H1 (cell line): ENCODE measurements around the gene PODN. TPM values are rescaled to one million over a fixed set of nuclear protein-coding genes. Genes with fewer than 3 reads are reported as not detected.

Experiments
- CTCF ChIA-PET: fragments of 300-600 bp; sonication (Branson Sonifier 250); formaldehyde crosslinking; loops from one replicate; lab custom pipeline; 2021; ENCODE audit not compliant: partially characterized antibody; lab: Charles Lee
- POLR2A ChIA-PET: fragments of 300-600 bp; sonication (Branson Sonifier 250); formaldehyde crosslinking; loops from one replicate; lab custom pipeline; 2021; ENCODE audit warnings: inconsistent platforms; ENCODE audit not compliant: partially characterized antibody; lab: Charles Lee
- DNase-seq, 2 experiments: peaks; one replicate each; pipeline versions ENCODE4 v3.0.0 to v3.0.0-alpha.2; 2010 to 2022; ENCODE audit warnings: low spot score in 2 of 2, low read depth in 1 of 2, mixed read lengths in 1 of 2
- FAIRE-seq: peaks from 2 replicates; lab custom pipeline; 2011; peaks lifted over from hg19 to GRCh38; lab: Jason Lieb, UNC
- H2AFZ ChIP-seq: 2 replicates; pipeline ENCODE4 v1.8.1; 2012; ENCODE audit warnings: low read length, inconsistent platforms
- H2AK5ac ChIP-seq: 2 replicates; pipeline ENCODE4 v1.6.1; 2013; ENCODE audit warnings: low read depth, low read length
- H2BK120ac ChIP-seq: replicated peaks from 2 replicates; pipeline ENCODE3; 2013; ENCODE audit warnings: low read depth, low read length, inconsistent platforms
- H2BK12ac ChIP-seq: 2 replicates; pipeline ENCODE4 v1.6.1; 2013; ENCODE audit warnings: low read depth, low read length
- H2BK15ac ChIP-seq: 2 replicates; pipeline ENCODE4 v1.6.1; 2013; ENCODE audit warnings: low read length
- H2BK20ac ChIP-seq: 2 replicates; pipeline ENCODE4 v1.6.1; 2013; ENCODE audit warnings: low read length
- H2BK5ac ChIP-seq: 2 replicates; pipeline ENCODE4 v1.6.1; 2013; ENCODE audit warnings: low read depth, low read length
- H3K14ac ChIP-seq: 2 replicates; pipeline ENCODE4 v1.6.1; 2013; ENCODE audit warnings: inconsistent platforms; ENCODE audit not compliant: insufficient read length
- H3K18ac ChIP-seq: 2 replicates; pipeline ENCODE4 v1.6.1; 2013; ENCODE audit warnings: low read length; ENCODE audit errors: extremely low read depth
- H3K23ac ChIP-seq: 2 replicates; pipeline ENCODE4 v1.6.1; 2013; ENCODE audit warnings: inconsistent platforms; ENCODE audit not compliant: insufficient read length
- H3K23me2 ChIP-seq: 2 replicates; pipeline ENCODE4 v1.6.1; 2013; ENCODE audit warnings: low read depth, low read length
- H3K27ac ChIP-seq: 2 replicates; pipeline ENCODE4 v1.6.1; 2011; ENCODE audit warnings: low read depth, low read length, inconsistent platforms
- H3K27me3 ChIP-seq, 4 experiments: replicated peaks in 1 of 4; 1 replicate in 1 of 4; 2 replicates in 3 of 4; pipeline versions ENCODE4 v1.6.1 to v1.8.1; 2011 to 2013; ENCODE audit warnings: low read length in 3 of 4, mild to moderate bottlenecking in 3 of 4, inconsistent platforms in 2 of 4, mixed read lengths in 2 of 4, moderate library complexity in 1 of 4; ENCODE audit not compliant: control insufficient read depth in 3 of 4, insufficient read depth in 3 of 4; ENCODE audit errors: extremely low read depth in 1 of 4
- H3K36me3 ChIP-seq, 4 experiments: 2 replicates each; pipeline versions ENCODE4 v1.6.1 to v1.8.1; 2011 to 2013; ENCODE audit warnings: mild to moderate bottlenecking in 4 of 4, low read length in 3 of 4, moderate library complexity in 2 of 4, control low read depth in 1 of 4, inconsistent platforms in 1 of 4; ENCODE audit not compliant: insufficient read depth in 4 of 4, control insufficient read depth in 2 of 4
- H3K4ac ChIP-seq: replicated peaks from 2 replicates; pipeline ENCODE3; 2013; ENCODE audit warnings: low read length, low read depth, mixed read lengths, inconsistent platforms; ENCODE audit not compliant: insufficient read length
- H3K4me1 ChIP-seq, 4 experiments: replicated peaks in 1 of 4; 1 replicate in 1 of 4; 2 replicates in 3 of 4; pipeline versions ENCODE4 v1.6.1 to v1.8.1; 2011 to 2013; ENCODE audit warnings: low read length in 3 of 4, inconsistent platforms in 2 of 4, mixed read lengths in 1 of 4; ENCODE audit not compliant: insufficient read depth in 4 of 4, control insufficient read depth in 3 of 4
- H3K4me2 ChIP-seq, 2 experiments: 2 replicates each; pipeline versions ENCODE4 v1.6.1 to v1.8.1; 2011 to 2013; ENCODE audit warnings: low read depth in 2 of 2, low read length in 2 of 2, control low read depth in 1 of 2, inconsistent platforms in 1 of 2, mild to moderate bottlenecking in 1 of 2; ENCODE audit not compliant: insufficient read depth in 1 of 2
- H3K4me3 ChIP-seq, 4 experiments: fragments of 200-600, 300-600 bp in 1 of 4; sonication (generic), shearing (Covaris generic), sonication (Bioruptor Twin) in 1 of 4; 2 replicates each; pipeline versions ENCODE4 v1.5.1 to v1.8.1; 2011 to 2016; ENCODE audit warnings: low read length in 4 of 4, low read depth in 3 of 4, control low read depth in 2 of 4, inconsistent platforms in 2 of 4, mild to moderate bottlenecking in 2 of 4, mixed read lengths in 1 of 4, moderate library complexity in 1 of 4; ENCODE audit not compliant: insufficient read depth in 2 of 4; ENCODE audit errors: extremely low read depth in 1 of 4
- H3K56ac ChIP-seq: replicated peaks from 2 replicates; pipeline ENCODE3; 2013; ENCODE audit warnings: low read depth, mild to moderate bottlenecking, mixed read lengths, low read length, inconsistent platforms; ENCODE audit not compliant: insufficient read length
- H3K79me1 ChIP-seq: 2 replicates; pipeline ENCODE4 v1.6.1; 2013; ENCODE audit warnings: low read depth, low read length, control low read depth
- H3K79me2 ChIP-seq, 2 experiments: 2 replicates each; pipeline versions ENCODE4 v1.6.1 to v1.8.1; 2012 to 2013; ENCODE audit warnings: low read length in 2 of 2, mild to moderate bottlenecking in 2 of 2, inconsistent platforms in 1 of 2; ENCODE audit not compliant: insufficient read depth in 2 of 2, control insufficient read depth in 1 of 2
- H3K9ac ChIP-seq, 4 experiments: replicated peaks in 1 of 4; 1 replicate in 1 of 4; 2 replicates in 3 of 4; pipeline versions ENCODE4 v1.6.1 to v1.8.1; 2011 to 2013; ENCODE audit warnings: low read depth in 3 of 4, low read length in 3 of 4, control low read depth in 2 of 4, mild to moderate bottlenecking in 2 of 4, moderate library complexity in 2 of 4, inconsistent platforms in 1 of 4; ENCODE audit errors: extremely low read depth in 1 of 4
- H3K9me3 ChIP-seq, 2 experiments: 2 replicates each; pipeline versions ENCODE4 v1.6.1 to v1.8.1; 2012 to 2013; ENCODE audit warnings: mild to moderate bottlenecking in 2 of 2, moderate library complexity in 2 of 2, control low read depth in 1 of 2, inconsistent platforms in 1 of 2, low read depth in 1 of 2, low read length in 1 of 2, mixed read lengths in 1 of 2; ENCODE audit not compliant: insufficient read depth in 2 of 2
- H4K20me1 ChIP-seq, 2 experiments: replicated peaks in 1 of 2; 2 replicates each; pipeline versions ENCODE3 to v1.8.1; 2011 to 2013; ENCODE audit warnings: inconsistent platforms in 2 of 2, low read length in 2 of 2, mild to moderate bottlenecking in 1 of 2; ENCODE audit not compliant: insufficient read depth in 2 of 2, control insufficient read depth in 1 of 2
- H4K5ac ChIP-seq: 2 replicates; pipeline ENCODE4 v1.6.1; 2013; ENCODE audit warnings: low read length, low read depth, mixed read lengths, inconsistent platforms; ENCODE audit not compliant: insufficient read length
- H4K8ac ChIP-seq: 2 replicates; pipeline ENCODE4 v1.8.0; 2013; ENCODE audit warnings: mild to moderate bottlenecking, moderate library complexity, low read length, inconsistent platforms; ENCODE audit not compliant: insufficient read depth; ENCODE audit errors: extremely low read depth
- H4K91ac ChIP-seq: replicated peaks from 2 replicates; pipeline ENCODE3; 2013; ENCODE audit warnings: low read length, mixed read lengths, inconsistent platforms; ENCODE audit not compliant: insufficient read length
- CEBPB ChIP-seq: IDR thresholded peaks from 2 replicates; pipeline ENCODE4 v1.6.1; 2012; ENCODE audit warnings: low read depth, low read length
- POLR2AphosphoS5 ChIP-seq: IDR thresholded peaks from 2 replicates; pipeline ENCODE4 v1.6.1; 2011; ENCODE audit warnings: low read depth, low read length
- RBBP5 ChIP-seq: IDR thresholded peaks from 2 replicates; pipeline ENCODE4 v1.7.1; 2012; ENCODE audit warnings: low read depth, mild to moderate bottlenecking, inconsistent platforms, low read length, moderate library complexity, borderline replicate concordance
- WGBS, 2 experiments: shearing (Covaris generic) in 1 of 2; methylation state at CpG; one replicate each; pipeline versions ENCODE4 v1.1.6 to v1.1.7; 2013 to 2015; ENCODE audit warnings: low lambda C conversion rate in 2 of 2, mixed read lengths in 2 of 2, inconsistent platforms in 1 of 2, low coverage in 1 of 2, missing lambda C conversion rate in 1 of 2; ENCODE audit not compliant: insufficient replicate concordance in 2 of 2, insufficient coverage in 1 of 2, insufficient read length in 1 of 2; ENCODE audit errors: extremely low coverage in 1 of 2, missing lambda C conversion rate in 1 of 2; 5-methylcytosine and 5-hydroxymethylcytosine counted together
- polyA plus RNA-seq, 7 experiments: library from polyadenylated mRNA; depleted of rRNA in 3 of 7; stranded (reverse) in 5 of 7; unstranded in 2 of 7; fragments of >200 nt in 5 of 7; fragments of 200-250 nt in 2 of 7; gene quantifications; 1 replicate in 5 of 7; 2 replicates in 1 of 7; 4 replicates in 1 of 7; pipeline versions ENCODE4 v1.2.1 to v1.2.3, GENCODE V29; 2011 to 2013; ENCODE audit warnings: missing spikeins in 2 of 7, mixed read lengths in 2 of 7
- total RNA-seq: library from RNA; stranded (reverse); fragmentation: NEBNext Ultra II Directional; extraction: Animal tissue kit (Norgen Biotek cat#: 25700); gene quantifications from 2 replicates; pipeline ENCODE4 v1.2.1, GENCODE V29; 2021

Gene PODN
- total and polyA plus RNA-seq, 2 of the 8 experiments (the other 6 are each of a cell fraction or from before 2014, with no cell fraction given): 0.11 to 0.17 TPM

- Histone ChIP-seq H2BK20ac (no peak overlapping the region), H2BK15ac (0 out of 2 replicates have a peak overlapping the region, but pooled peaks have one; percentile 31), H3K36me3 (no peaks in the 10 kb centered on the region), H3K27ac (no peak overlapping the region), H3K79me2 (no peaks in the 10 kb centered on the region), H4K91ac (no peak overlapping the region), H3K14ac (no peak overlapping the region), H4K5ac (no peak overlapping the region), H3K23me2 (0 out of 2 replicates have a peak, but pooled peaks cover 3% of the 10 kb centered on the region), H3K23ac (no peak overlapping the region), H4K20me1 (no peaks in the 10 kb centered on the region), H3K4me2 (no peak overlapping the region), H2BK120ac (no peak overlapping the region), H4K8ac (no peak overlapping the region), H3K4me1 (peaks cover 0 to 24% (median 8%) of the 10 kb centered on the region in 4 experiments; a peak in 6 of 7 replicates), H3K56ac (no peak overlapping the region), H2BK5ac (no peak overlapping the region), H3K9ac (no peak overlapping the region), H2AFZ (no peak overlapping the region), H3K4me3 (no peak overlapping the region), H3K9me3 (no peaks in the 10 kb centered on the region; a peak in 1 of 4 replicates), H3K4ac (no peak overlapping the region), H2BK12ac (no peak overlapping the region), H3K18ac (no peak overlapping the region), H2AK5ac (no peak overlapping the region), H3K27me3 (no peaks in the 10 kb centered on the region; a peak in 2 of 7 replicates), H3K79me1 (no peaks in the 10 kb centered on the region)
- TF ChIP-seq CEBPB (no peak), RBBP5 (no peak), POLR2AphosphoS5 (no peak)
- ChIA-PET POLR2A (interaction anchor here (1.1 kb wide), 1 partner anchor 14 kb away, joined by 3 read pairs; no protein-coding TSS in a partner anchor), CTCF (interaction anchor here (1.0 to 2.2 kb wide), 6 partner anchors 10 to 59 kb away, joined by 3 to 13 read pairs (median 4); no protein-coding TSS in a partner anchor)
- FAIRE-seq (no peak), DNase-seq (no peak)
- 87% methylated on average over 7 of the region's 7 CpGs; no CpG with 5 or more reads in 1 of the 2 experiments for WGBS, 2 experiments
Measured at GRCh38 chr1:53122961-53123413, 61.0 kb downstream of the PODN start.
